Thymus (tissue), 11 donors: ENCODE data around the gene HEPACAM. TPM values are rescaled to one million over a fixed set of nuclear protein-coding genes. Genes with fewer than 3 reads are reported as not detected.

ENCODE experiments used
- DNase-seq, 9 donors: peaks; one replicate each; pipeline ENCODE4 v3.0.0-alpha.2; 2013; ENCODE audit warnings: low spot score in 9 of 9, low read depth in 6 of 9, missing footprints in 1 of 9
- H3K27ac ChIP-seq, 2 donors: one replicate each; pipeline ENCODE4 v1.5.1; 2013; ENCODE audit warnings: control low read depth in 1 of 2, low read depth in 1 of 2, low read length in 1 of 2, mild to moderate bottlenecking in 1 of 2, moderate library complexity in 1 of 2
- H3K27me3 ChIP-seq, 2 donors: one replicate each; pipeline ENCODE4 v1.5.1; 2013; ENCODE audit warnings: low read length in 1 of 2; ENCODE audit not compliant: control insufficient read depth in 2 of 2, insufficient read depth in 1 of 2
- H3K36me3 ChIP-seq, 2 donors: one replicate each; pipeline ENCODE4 v1.5.1; 2013; ENCODE audit warnings: low read length in 1 of 2, mild to moderate bottlenecking in 1 of 2, moderate library complexity in 1 of 2; ENCODE audit not compliant: control insufficient read depth in 2 of 2, insufficient read depth in 2 of 2
- H3K4me1 ChIP-seq, 2 donors: one replicate each; pipeline ENCODE4 v1.5.1; 2013; ENCODE audit warnings: low read length in 2 of 2; ENCODE audit not compliant: control insufficient read depth in 2 of 2, insufficient read depth in 2 of 2
- H3K4me3 ChIP-seq, 2 donors: one replicate each; pipeline ENCODE4 v1.5.1; 2013; ENCODE audit warnings: low read length in 2 of 2, control low read depth in 1 of 2, mild to moderate bottlenecking in 1 of 2
- H3K9me3 ChIP-seq, 2 donors: one replicate each; pipeline ENCODE4 v1.5.1; 2013; ENCODE audit warnings: low read length in 1 of 2, mild to moderate bottlenecking in 1 of 2; ENCODE audit not compliant: control insufficient read depth in 2 of 2, insufficient read depth in 1 of 2
- WGBS: extraction: QIAGEN DNeasy Blood & Tissue Kit; methylation state at CpG from one replicate; pipeline ENCODE4 v1.1.7; 2013; 5-methylcytosine and 5-hydroxymethylcytosine counted together
- polyA plus RNA-seq: library from polyadenylated mRNA; stranded (reverse); fragments of 200-250 nt; gene quantifications from one replicate; pipeline ENCODE4 v1.2.3, GENCODE V29; 2013
- total RNA-seq: library from RNA; stranded (reverse); fragments of 120-200 nt; gene quantifications from one replicate; pipeline ENCODE4 v1.2.4, GENCODE V29; 2013
- donor health status: healthy.

Gene HEPACAM
- total and polyA plus RNA-seq, 2 donors: under 0.01 to 0.14 TPM

GRCh38 chr11:124892146-124892545 lies 43.7 kb downstream of the HEPACAM start:
- Histone ChIP-seq H3K27me3 (peaks cover 0 to 3% of the 10 kb centered on the region in 2 donors), H3K4me3 (no peak overlapping the region), H3K9me3 (no peaks in the 10 kb centered on the region), H3K36me3 (no peaks in the 10 kb centered on the region), H3K27ac (no peak overlapping the region), H3K4me1 (no peaks in the 10 kb centered on the region)
- no peak for DNase-seq
- WGBS: 93% methylated on average over 2 of the region's 2 CpGs

DNA sequence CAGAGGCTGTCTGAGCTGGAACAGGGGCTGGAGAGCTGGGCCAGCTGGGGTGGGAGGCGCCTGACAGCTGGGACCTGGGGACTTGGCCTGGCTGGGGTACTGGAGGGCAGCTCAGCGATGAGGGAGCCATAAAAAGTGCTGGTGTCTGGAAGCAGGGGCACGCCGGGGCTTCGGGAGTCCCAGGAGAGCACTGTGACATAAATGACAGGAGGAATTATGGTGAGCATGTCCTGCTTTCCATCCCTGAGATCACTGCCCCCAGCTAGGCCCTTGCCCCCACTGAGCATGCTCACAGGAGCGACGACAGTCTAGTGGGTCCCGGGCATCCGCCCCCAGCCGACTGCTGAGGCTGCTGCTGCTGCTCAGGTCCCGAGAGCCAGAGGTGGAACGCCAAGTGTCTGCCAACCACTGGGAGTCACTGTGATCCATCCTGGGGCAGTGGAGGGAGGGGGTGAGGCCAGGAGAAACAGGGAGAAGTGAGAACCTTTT lies 44.4 kb downstream of the HEPACAM start:
- DNase-seq: no peak
- Histone ChIP-seq H3K4me3 (no peak overlapping the region), H3K27ac (no peak overlapping the region), H3K27me3 (peaks cover 0 to 3% of the 10 kb centered on the region in 2 donors), H3K36me3 (no peaks in the 10 kb centered on the region), H3K9me3 (no peaks in the 10 kb centered on the region), H3K4me1 (no peaks in the 10 kb centered on the region)
- 95% methylated on average over 12 of the region's 12 CpGs for WGBS

DNA sequence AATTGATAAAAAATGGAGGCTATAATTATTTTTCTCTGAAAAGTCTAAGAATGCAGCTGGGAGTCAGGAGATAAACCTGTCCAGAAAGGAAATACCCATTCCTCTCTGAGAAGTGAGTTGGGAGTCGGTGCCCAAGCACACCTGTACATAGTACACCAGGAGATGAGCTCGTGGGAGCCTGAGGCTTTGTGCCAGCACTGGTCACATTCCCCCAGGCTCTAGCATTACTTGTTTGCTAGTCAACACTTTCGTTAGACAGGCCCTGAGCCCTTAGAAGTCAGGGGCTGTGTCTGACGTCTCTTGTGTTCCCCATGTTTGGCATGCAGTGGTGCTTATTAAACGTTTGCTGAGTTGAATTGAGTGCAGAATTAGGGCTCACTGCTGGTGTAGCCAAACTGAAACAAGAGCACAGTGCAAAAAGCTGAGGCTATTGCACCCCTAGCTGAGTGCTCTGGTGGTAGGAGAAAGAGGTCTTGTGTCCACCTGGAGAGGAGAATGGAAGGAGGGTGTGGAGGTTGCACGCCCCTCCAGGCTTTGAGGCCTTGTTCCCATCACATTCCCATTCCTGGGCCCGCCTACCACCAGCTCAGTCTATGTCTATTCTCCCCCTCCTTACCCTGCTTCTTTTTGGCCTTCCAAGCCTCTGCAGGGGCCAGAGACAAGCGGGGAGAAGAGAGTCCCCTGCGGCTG lies 45.0 kb downstream of the HEPACAM start:
- peaks cover 0 to 3% of the 10 kb centered on the region in 2 donors for H3K27me3 ChIP-seq
- no peaks in the 10 kb centered on the region for H3K9me3 ChIP-seq
- H3K36me3 ChIP-seq: no peaks in the 10 kb centered on the region
- no peak overlapping the region for H3K4me3 ChIP-seq
- no peaks in the 10 kb centered on the region for H3K4me1 ChIP-seq
- H3K27ac ChIP-seq: no peak overlapping the region
- DNase-seq: no peak
- WGBS: 92% methylated on average over 9 of the region's 9 CpGs

DNA sequence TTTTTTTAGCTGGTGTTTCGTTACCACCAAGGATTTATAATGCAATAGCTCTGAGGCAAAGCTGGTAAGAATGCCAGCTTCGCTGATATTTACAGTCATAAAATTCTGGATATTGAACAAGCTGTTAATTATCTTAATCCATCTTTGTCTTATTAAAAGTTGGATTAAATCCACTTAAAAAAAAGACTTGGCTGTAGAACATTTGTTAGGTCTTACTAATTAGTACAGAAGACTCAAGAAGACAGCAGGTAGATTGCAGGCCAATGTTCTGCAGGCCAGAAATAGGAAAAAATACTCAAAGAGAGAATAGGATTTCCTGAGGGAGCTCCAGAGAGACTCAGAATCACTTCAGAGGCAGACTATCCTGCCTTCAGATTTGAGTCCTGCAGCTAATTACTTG lies 45.7 kb downstream of the HEPACAM start:
- Histone ChIP-seq H3K4me1 (no peaks in the 10 kb centered on the region), H3K27ac (no peak overlapping the region), H3K4me3 (no peak overlapping the region), H3K36me3 (no peaks in the 10 kb centered on the region), H3K9me3 (no peaks in the 10 kb centered on the region), H3K27me3 (peaks cover 0 to 3% of the 10 kb centered on the region in 2 donors)
- 92% methylated on average over 2 of the region's 2 CpGs for WGBS
- no peak for DNase-seq

- Histone ChIP-seq H3K36me3 (no peaks in the 10 kb centered on the region), H3K4me1 (no peaks in the 10 kb centered on the region), H3K27me3 (peaks cover 0 to 5% of the 10 kb centered on the region in 2 donors), H3K27ac (no peak overlapping the region), H3K9me3 (no peaks in the 10 kb centered on the region), H3K4me3 (no peak overlapping the region)
- 91% methylated on average over 2 of the region's 2 CpGs for WGBS
- DNase-seq: no peak
Observed at GRCh38 chr11:124889191-124890091, 46.4 kb downstream of the HEPACAM start.

DNA sequence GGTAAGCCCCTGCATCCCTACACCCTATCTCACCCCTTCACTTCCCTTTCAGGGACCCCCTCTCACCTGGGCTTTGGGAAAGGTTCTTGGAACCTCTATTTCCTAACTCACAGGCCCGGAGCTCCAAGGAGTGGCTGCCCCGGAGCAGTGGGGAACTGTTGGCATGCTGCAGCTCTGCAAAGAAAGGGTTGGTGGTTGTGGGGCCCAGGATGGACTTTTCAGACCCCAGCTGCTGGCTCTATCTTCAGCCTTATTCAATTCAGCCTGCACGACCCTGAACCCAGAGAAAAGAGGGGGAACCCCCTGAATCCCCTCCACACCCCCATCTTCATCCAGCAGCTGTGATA lies 48.2 kb downstream of the HEPACAM start:
- no peaks in the 10 kb centered on the region for H3K9me3 ChIP-seq
- peaks cover 0 to 5% of the 10 kb centered on the region in 2 donors for H3K27me3 ChIP-seq
- no peak overlapping the region for H3K4me3 ChIP-seq
- H3K4me1 ChIP-seq: no peaks in the 10 kb centered on the region
- no peak overlapping the region for H3K27ac ChIP-seq
- no peak for DNase-seq
- H3K36me3 ChIP-seq: no peaks in the 10 kb centered on the region
- 94% methylated on average over 3 of the region's 3 CpGs for WGBS

- 96% methylated on average over 12 of the region's 12 CpGs for WGBS
- Histone ChIP-seq H3K36me3 (no peaks in the 10 kb centered on the region), H3K9me3 (no peaks in the 10 kb centered on the region), H3K27me3 (peaks cover 0 to 5% of the 10 kb centered on the region in 2 donors), H3K4me3 (no peak overlapping the region), H3K4me1 (no peaks in the 10 kb centered on the region), H3K27ac (no peak overlapping the region)
- no peak for DNase-seq
Observed at GRCh38 chr11:124886978-124887666, 48.7 kb downstream of the HEPACAM start.

DNA sequence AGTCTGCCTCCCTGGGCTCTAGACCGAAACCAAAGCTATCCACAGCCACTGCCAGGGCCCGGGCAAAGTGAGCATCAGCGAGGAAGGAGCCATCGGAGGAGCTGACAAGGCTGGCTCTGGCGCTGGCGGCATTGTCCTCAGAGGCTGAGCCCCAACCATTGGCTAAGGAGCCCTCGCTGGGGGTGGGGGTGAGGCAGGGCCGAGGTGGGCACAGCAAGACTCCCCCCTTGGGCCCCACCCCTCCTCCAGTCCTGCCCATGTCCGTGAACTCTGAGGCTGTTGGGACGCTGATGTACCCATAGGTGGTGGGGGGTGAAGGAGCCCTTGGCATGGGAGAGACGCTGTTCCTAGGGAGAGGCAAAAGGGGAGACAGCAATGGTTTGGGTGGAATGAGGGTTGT lies 49.4 kb downstream of the HEPACAM start:
- Histone ChIP-seq H3K27ac (no peak overlapping the region), H3K27me3 (peaks cover 0 to 5% of the 10 kb centered on the region in 2 donors), H3K9me3 (no peaks in the 10 kb centered on the region), H3K4me1 (no peaks in the 10 kb centered on the region), H3K4me3 (no peak overlapping the region), H3K36me3 (no peaks in the 10 kb centered on the region)
- 96% methylated on average over 11 of the region's 11 CpGs for WGBS
- no peak for DNase-seq
